Measurements from ENCODE around the gene EML3.

The EML3 gene

DNA sequence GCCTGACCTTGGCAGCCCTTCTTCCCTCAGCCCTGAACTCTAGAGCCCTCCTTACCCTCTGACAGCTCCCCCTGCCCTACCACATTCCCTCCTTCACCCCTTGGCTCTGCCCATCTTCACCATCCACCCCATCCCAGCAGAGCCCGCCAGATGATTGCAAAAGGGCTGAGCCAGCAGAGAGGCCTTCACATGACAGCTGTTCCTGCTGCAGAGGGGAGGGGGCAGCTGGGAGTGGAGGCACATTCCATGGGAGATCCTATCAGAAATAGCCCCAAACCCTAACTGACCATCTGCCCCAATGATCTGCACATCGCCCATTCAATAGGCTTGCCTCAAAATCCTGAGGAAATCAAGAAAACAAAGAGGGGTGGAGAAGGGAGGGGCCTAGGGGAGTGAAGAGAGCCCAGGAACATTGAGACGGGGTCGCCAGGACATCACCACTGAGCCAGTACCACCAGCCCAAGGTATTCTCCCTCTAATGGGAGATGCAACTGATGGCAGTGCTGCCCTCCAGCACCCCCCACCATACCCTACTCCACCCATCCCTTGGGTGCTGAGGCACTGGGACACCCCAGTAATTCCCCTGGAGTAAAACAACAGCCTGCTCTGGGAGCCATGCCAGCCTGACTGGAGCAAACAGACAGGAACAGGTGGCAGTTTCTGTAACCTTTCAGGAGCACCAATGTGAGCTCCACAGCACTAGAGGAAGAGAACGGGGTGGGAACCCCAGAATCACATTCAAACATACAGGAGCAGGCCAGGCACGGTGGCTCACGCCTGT is 58.0 kb downstream of the EML3 start:
- in situ Hi-C loops (cut with MboI; ENCODE audit: low sequenced_read_pairs) = loop anchor here (25.0 kb wide), 1 partner anchor 142 kb away; the partner anchor contains the start of gene SCGB1A1

GRCh38 chr11:62553839-62554361 is 58.7 kb downstream of the EML3 start:
- in situ Hi-C loops (cut with MboI; ENCODE audit: low sequenced_read_pairs) = loop anchor here (25.0 kb wide), 1 partner anchor 142 kb away; the partner anchor contains the start of gene SCGB1A1

GRCh38 chr11:62553080-62553838 is 59.3 kb downstream of the EML3 start:
- in situ Hi-C loops (cut with MboI; ENCODE audit: low sequenced_read_pairs) = loop anchor here (25.0 kb wide), 1 partner anchor 141 kb away; the partner anchor contains the start of gene SCGB1A1

DNA sequence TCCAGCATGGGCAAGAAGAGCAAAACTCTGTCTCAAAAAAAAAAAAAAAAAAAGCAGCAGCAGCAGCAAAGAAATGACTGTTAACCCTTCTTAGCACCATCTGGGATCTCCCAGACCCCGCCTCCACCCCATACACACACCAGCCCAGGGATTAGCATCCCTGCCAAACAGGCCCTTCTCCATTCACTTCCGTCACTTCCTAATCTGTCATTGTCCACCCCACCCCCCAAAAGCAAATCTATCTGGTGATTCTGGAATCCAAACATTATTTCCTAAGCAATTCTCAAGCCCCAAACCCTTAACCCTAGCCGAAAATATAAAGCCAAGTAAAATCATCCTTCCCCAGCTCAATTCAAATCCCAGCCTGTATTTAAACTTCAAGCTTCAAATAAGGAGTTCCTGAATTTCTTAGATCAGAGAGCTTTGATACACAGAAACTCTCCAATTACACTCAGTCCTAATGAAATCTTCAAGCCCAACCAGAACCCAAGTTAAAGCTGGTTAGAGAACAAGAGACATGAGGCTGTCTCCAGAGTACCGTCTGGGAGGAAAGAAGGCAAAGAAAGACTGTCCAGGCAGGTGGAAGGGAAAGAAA is 60.0 kb downstream of the EML3 start:
- in situ Hi-C loops (cut with MboI; ENCODE audit: low sequenced_read_pairs) = loop anchor here (25.0 kb wide), 1 partner anchor 140 kb away; the partner anchor contains the start of gene SCGB1A1

Data from HL-60/S4 treated with retinoic acid at 250 ng/mL for 4 days and 3 days (cell line).